Measurements from ENCODE around the gene MARF1. TPM values are rescaled to one million over a fixed set of nuclear protein-coding genes. Genes with fewer than 3 reads are reported as not detected.

MARF1 gene
- total RNA-seq, 1 experiment from 2014 or later, result 71.6 TPM

GRCh38 chr16:15654591-15654990 lies 11.6 kb upstream of the MARF1 start:
- H3K9me3 ChIP-seq (ENCODE audit: low read depth, low read length, poor library complexity, severe bottlenecking), result no peaks in the 10 kb centered on the region
- H3K4me3 ChIP-seq (ENCODE audit: low read depth, low read length, poor library complexity, severe bottlenecking), result no peak overlapping the region
- H3K36me3 ChIP-seq (ENCODE audit: insufficient read depth, low read length, poor library complexity, severe bottlenecking), result peaks cover 3% of the 10 kb centered on the region
- TF ChIP-seq CTCF (conservative IDR thresholded peaks at IDR 0.05; ENCODE audit: low read depth, low read length) (no peak), EZH2 (IDR thresholded peaks at IDR 0.05; ENCODE audit: borderline replicate concordance, low read depth, low read length, poor library complexity, severe bottlenecking) (no peak)
- no peak for DNase-seq (ENCODE audit: low spot score)
- no peak overlapping the region for H3K27ac ChIP-seq (ENCODE audit: low read depth, low read length, poor library complexity, severe bottlenecking)
- no TSS peak for BruUV-seq (replicated peaks)
- intact Hi-C loops (cut with micrococcal nuclease; ENCODE audit: unreplicated experiment), result no loop called here
- H3K27me3 ChIP-seq (replicated peaks; ENCODE audit: insufficient read depth, low read depth, low read length, poor library complexity), result no peaks in the 10 kb centered on the region
- CTCF ChIA-PET, result interaction anchor here (0.6 kb wide), 1 partner anchor 15 kb away, joined by 4 read pairs; no protein-coding TSS in a partner anchor
- peaks cover 4% of the 10 kb centered on the region for H3K4me1 ChIP-seq (ENCODE audit: insufficient read depth, low read length, poor library complexity, severe bottlenecking)
- POLR2A ChIA-PET (ENCODE audit: low non-redundant PET), result no interaction called here

GRCh38 chr16:15653227-15653626 lies 10.3 kb upstream of the MARF1 start:
- no peak overlapping the region for H3K4me3 ChIP-seq (ENCODE audit: low read depth, low read length, poor library complexity, severe bottlenecking)
- no peak for DNase-seq (ENCODE audit: low spot score)
- no peak overlapping the region for H3K27ac ChIP-seq (ENCODE audit: low read depth, low read length, poor library complexity, severe bottlenecking)
- TF ChIP-seq EZH2 (IDR thresholded peaks at IDR 0.05; ENCODE audit: borderline replicate concordance, low read depth, low read length, poor library complexity, severe bottlenecking) (no peak), CTCF (conservative IDR thresholded peaks at IDR 0.05; ENCODE audit: low read depth, low read length) (no peak)
- ChIA-PET POLR2A (ENCODE audit: low non-redundant PET) (no interaction called here), CTCF (interaction anchor here (0.6 kb wide), 1 partner anchor 54 kb away, joined by 4 read pairs; no protein-coding TSS in a partner anchor)
- H3K27me3 ChIP-seq (replicated peaks; ENCODE audit: insufficient read depth, low read depth, low read length, poor library complexity), result no peaks in the 10 kb centered on the region
- intact Hi-C loops (cut with micrococcal nuclease; ENCODE audit: unreplicated experiment), result no loop called here
- no peaks in the 10 kb centered on the region for H3K9me3 ChIP-seq (ENCODE audit: low read depth, low read length, poor library complexity, severe bottlenecking)
- no peaks in the 10 kb centered on the region for H3K36me3 ChIP-seq (ENCODE audit: insufficient read depth, low read length, poor library complexity, severe bottlenecking)
- peaks cover 4% of the 10 kb centered on the region for H3K4me1 ChIP-seq (ENCODE audit: insufficient read depth, low read length, poor library complexity, severe bottlenecking)
- no TSS peak for BruUV-seq (replicated peaks)

GRCh38 chr16:15652293-15653001 lies 9.5 kb upstream of the MARF1 start:
- Histone ChIP-seq H3K9me3 (ENCODE audit: low read depth, low read length, poor library complexity, severe bottlenecking) (no peaks in the 10 kb centered on the region), H3K27ac (ENCODE audit: low read depth, low read length, poor library complexity, severe bottlenecking) (no peak overlapping the region), H3K4me1 (ENCODE audit: insufficient read depth, low read length, poor library complexity, severe bottlenecking) (peaks cover 4% of the 10 kb centered on the region), H3K36me3 (ENCODE audit: insufficient read depth, low read length, poor library complexity, severe bottlenecking) (no peaks in the 10 kb centered on the region), H3K4me3 (ENCODE audit: low read depth, low read length, poor library complexity, severe bottlenecking) (no peak overlapping the region), H3K27me3 (replicated peaks; ENCODE audit: insufficient read depth, low read depth, low read length, poor library complexity) (no peaks in the 10 kb centered on the region)
- intact Hi-C loops (cut with micrococcal nuclease; ENCODE audit: unreplicated experiment), result no loop called here
- CTCF ChIA-PET, result no interaction called here
- BruUV-seq (replicated peaks), result no TSS peak
- TF ChIP-seq CTCF (conservative IDR thresholded peaks at IDR 0.05; ENCODE audit: low read depth, low read length), result no peak
- TF ChIP-seq EZH2 (IDR thresholded peaks at IDR 0.05; ENCODE audit: borderline replicate concordance, low read depth, low read length, poor library complexity, severe bottlenecking), result no peak
- no peak for DNase-seq (ENCODE audit: low spot score)
- POLR2A ChIA-PET (ENCODE audit: low non-redundant PET), result no interaction called here
